Measurements from ENCODE around the gene LARGE2.

DNA sequence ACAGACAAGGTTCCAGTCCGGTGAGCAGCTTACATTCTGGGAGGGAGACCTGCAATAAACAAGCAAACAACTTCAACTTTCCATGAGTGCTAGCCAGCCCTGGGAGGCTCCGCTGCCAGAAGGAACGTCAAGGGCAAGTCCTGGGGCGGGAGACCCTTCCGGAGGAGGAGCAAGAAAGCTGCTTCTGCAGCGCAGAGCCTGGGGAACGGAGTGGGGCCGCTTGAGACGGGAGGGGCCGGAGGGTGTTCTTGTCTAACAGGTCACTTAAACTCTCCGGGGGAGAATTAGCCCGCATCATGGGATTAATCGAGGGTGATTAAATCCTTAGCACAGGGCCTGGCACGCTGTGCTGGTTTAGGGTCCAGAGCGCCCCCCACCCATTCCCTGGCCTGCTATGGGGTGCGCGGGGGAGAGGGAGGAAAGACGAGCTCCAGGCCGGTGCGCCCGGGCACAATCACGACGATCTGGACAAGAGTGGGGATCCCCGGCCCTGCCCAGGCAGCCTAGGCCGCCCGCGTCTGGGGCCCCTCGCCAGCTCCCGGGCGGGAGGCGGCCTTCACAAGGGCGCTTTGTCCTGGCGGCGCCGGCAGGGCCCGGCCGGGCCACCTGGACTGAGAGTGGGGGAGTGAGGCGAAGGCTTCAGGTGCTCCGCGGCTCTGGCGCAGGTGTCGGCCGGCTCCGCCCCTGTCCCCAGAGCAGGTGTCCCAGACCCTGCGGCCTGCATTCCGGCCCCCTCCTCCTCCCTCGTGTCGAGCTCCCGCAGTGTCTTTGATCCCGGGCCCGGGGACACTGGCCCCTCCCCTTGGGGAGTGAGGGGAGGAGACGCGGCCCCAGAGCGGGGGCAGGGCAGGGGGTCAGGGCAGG is 663 bp upstream of the LARGE2 start:
- TF ChIP-seq, protein P1, sequence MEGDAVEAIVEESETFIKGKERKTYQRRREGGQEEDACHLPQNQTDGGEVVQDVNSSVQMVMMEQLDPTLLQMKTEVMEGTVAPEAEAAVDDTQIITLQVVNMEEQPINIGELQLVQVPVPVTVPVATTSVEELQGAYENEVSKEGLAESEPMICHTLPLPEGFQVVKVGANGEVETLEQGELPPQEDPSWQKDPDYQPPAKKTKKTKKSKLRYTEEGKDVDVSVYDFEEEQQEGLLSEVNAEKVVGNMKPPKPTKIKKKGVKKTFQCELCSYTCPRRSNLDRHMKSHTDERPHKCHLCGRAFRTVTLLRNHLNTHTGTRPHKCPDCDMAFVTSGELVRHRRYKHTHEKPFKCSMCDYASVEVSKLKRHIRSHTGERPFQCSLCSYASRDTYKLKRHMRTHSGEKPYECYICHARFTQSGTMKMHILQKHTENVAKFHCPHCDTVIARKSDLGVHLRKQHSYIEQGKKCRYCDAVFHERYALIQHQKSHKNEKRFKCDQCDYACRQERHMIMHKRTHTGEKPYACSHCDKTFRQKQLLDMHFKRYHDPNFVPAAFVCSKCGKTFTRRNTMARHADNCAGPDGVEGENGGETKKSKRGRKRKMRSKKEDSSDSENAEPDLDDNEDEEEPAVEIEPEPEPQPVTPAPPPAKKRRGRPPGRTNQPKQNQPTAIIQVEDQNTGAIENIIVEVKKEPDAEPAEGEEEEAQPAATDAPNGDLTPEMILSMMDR (IDR thresholded peaks at IDR 0.05 in 4 of 5, conservative IDR thresholded peaks at IDR 0.05 in 1 of 5) = no peak
- TF ChIP-seq POLR2A (IDR thresholded peaks at IDR 0.05) = no peak

Data from gastrocnemius medialis (tissue), 4 donors.